Activated effector memory CD4-positive, alpha-beta T cell treated with anti-CD3 and anti-CD28 coated beads, Interleukin-2, amount 50 U/mL, for 16 hours (primary cell): ENCODE measurements around the gene NRSN2.

Source experiments
- DNase-seq: peaks from one replicate; pipeline ENCODE4 v3.0.0-alpha.2; 2020

NRSN2 gene

GRCh38 chr20:346640-347316 is at the start of gene NRSN2:
NRSN2 (plus strand) TSS chr20:347111; CDS start chr20:349644, 2,533 bp downstream.
- DNase-seq = peak; percentile 72

GRCh38 chr20:297925-298775 is 48.8 kb upstream of the NRSN2 start:
- DNase-seq = peak; percentile 80

- no peak for DNase-seq
These were observed 48.0 kb upstream of the NRSN2 start for GRCh38 chr20:298776-299391.

GRCh38 chr20:300345-300990 is 46.4 kb upstream of the NRSN2 start:
- no peak for DNase-seq

- DNase-seq = no peak
These were observed 44.7 kb upstream of the NRSN2 start for GRCh38 chr20:301886-302848.

- no peak for DNase-seq
These were observed 41.2 kb upstream of the NRSN2 start for GRCh38 chr20:305745-306144.

- DNase-seq = no peak
These were observed 38.4 kb upstream of the NRSN2 start for GRCh38 chr20:308427-309038.

GRCh38 chr20:309306-309840 is 37.5 kb upstream of the NRSN2 start:
- DNase-seq = no peak

- peak; percentile 90 for DNase-seq
These were observed 36.9 kb upstream of the NRSN2 start for GRCh38 chr20:309841-310644.

GRCh38 chr20:310645-311044 is 36.3 kb upstream of the NRSN2 start:
- no peak for DNase-seq

GRCh38 chr20:311609-312008 is 35.3 kb upstream of the NRSN2 start:
- no peak for DNase-seq

- DNase-seq = no peak
These were observed 34.8 kb upstream of the NRSN2 start for GRCh38 chr20:312067-312466.

- no peak for DNase-seq
These were observed 34.0 kb upstream of the NRSN2 start for GRCh38 chr20:312866-313265.

GRCh38 chr20:313402-313801 is 33.5 kb upstream of the NRSN2 start:
- DNase-seq = no peak

GRCh38 chr20:313948-314347 is 33.0 kb upstream of the NRSN2 start:
- no peak for DNase-seq

- no peak for DNase-seq
These were observed 30.4 kb upstream of the NRSN2 start for GRCh38 chr20:316316-317068.

- DNase-seq = peak; percentile 96
These were observed 22.5 kb upstream of the NRSN2 start for GRCh38 chr20:324177-325044.

GRCh38 chr20:325045-325888 is 21.6 kb upstream of the NRSN2 start, which contains the start of gene SOX12:
SOX12 (plus strand) TSS chr20:325552; CDS start chr20:325925, 373 bp downstream.
- DNase-seq = peak; percentile 99
